ENCODE measurements around the gene EPN2.

Gene EPN2

GRCh38 chr17:19309701-19310100 is 72.5 kb downstream of the EPN2 start:
- H3K27ac ChIP-seq: no peak overlapping the region
- no peak for TF ChIP-seq CTCF (conservative IDR thresholded peaks at IDR 0.05)

- TF ChIP-seq CTCF (conservative IDR thresholded peaks at IDR 0.05): no peak
- no peak overlapping the region for H3K27ac ChIP-seq
Observed at GRCh38 chr17:19310151-19310550, 73.0 kb downstream of the EPN2 start.

- TF ChIP-seq CTCF (conservative IDR thresholded peaks at IDR 0.05): no peak
- no peak overlapping the region for H3K27ac ChIP-seq
Observed at GRCh38 chr17:19311016-19311415, 73.8 kb downstream of the EPN2 start.

- no peak for TF ChIP-seq CTCF (conservative IDR thresholded peaks at IDR 0.05)
- no peak overlapping the region for H3K27ac ChIP-seq
Observed at GRCh38 chr17:19311421-19312215, 74.5 kb downstream of the EPN2 start.

- no peak for TF ChIP-seq CTCF (conservative IDR thresholded peaks at IDR 0.05)
- H3K27ac ChIP-seq: no peak overlapping the region
Observed at GRCh38 chr17:19312406-19312805, 75.2 kb downstream of the EPN2 start.

- no peak for TF ChIP-seq CTCF (conservative IDR thresholded peaks at IDR 0.05)
- H3K27ac ChIP-seq: no peak overlapping the region
Observed at GRCh38 chr17:19313066-19313745, 76.0 kb downstream of the EPN2 start.

- no peak for TF ChIP-seq CTCF (conservative IDR thresholded peaks at IDR 0.05)
- no peak overlapping the region for H3K27ac ChIP-seq
Observed at GRCh38 chr17:19313746-19314651, 76.8 kb downstream of the EPN2 start.

Measured in VCaP (cell line).